SK-N-SH treated with all-trans-retinoic acid at 6 μM for 48 hours (cell line): Measurements from ENCODE around the gene DGKI.
"Not testable (repeated sequence)": the region's sequence is repeated elsewhere in the genome, so short reads cannot be mapped to it uniquely, and the experiment has no call there.

Experiments used
- ATAC-seq: fragments of 200-7000 bp; cut with Tn5 transposase; 3 replicates; pipeline ENCODE4 v1.9.1; 2020; ENCODE audit warnings: mild to moderate bottlenecking, moderate library complexity
- ARNTL ChIP-seq: fragments of 450-650 bp; formaldehyde crosslinking; IDR thresholded peaks from 2 replicates; pipeline ENCODE4 v1.5.0; 2020; ENCODE audit warnings: low read depth, mild to moderate bottlenecking, moderate library complexity, borderline replicate concordance
- BACH2 ChIP-seq: fragments of 250-450 bp; sonication (Bioruptor Pico); IDR thresholded peaks from 2 replicates; pipeline ENCODE4 v1.9.0; 2021; ENCODE audit warnings: mild to moderate bottlenecking, borderline replicate concordance
- CREB5 ChIP-seq: fragments of 250-450 bp; sonication (Bioruptor Pico); IDR thresholded peaks from 2 replicates; pipeline ENCODE4 v1.5.1; 2020; ENCODE audit warnings: low read depth, mild to moderate bottlenecking, moderate library complexity
- CSDC2 ChIP-seq: fragments of 250-450 bp; sonication (Bioruptor Pico); IDR thresholded peaks from 2 replicates; pipeline ENCODE4 v1.5.0; 2020; ENCODE audit warnings: mild to moderate bottlenecking, moderate library complexity
- CSRNP3 ChIP-seq: fragments of 250-450 bp; sonication (Bioruptor Pico); IDR thresholded peaks from 2 replicates; pipeline ENCODE4 v1.5.1; 2021; ENCODE audit warnings: mild to moderate bottlenecking, moderate library complexity
- ESRRG ChIP-seq: fragments of 250-450 bp; sonication (Bioruptor Pico); IDR thresholded peaks from 2 replicates; pipeline ENCODE4 v1.6.1; 2021; ENCODE audit warnings: mild to moderate bottlenecking
- GLIS3 ChIP-seq: fragments of 250-450 bp; sonication (Bioruptor Pico); IDR thresholded peaks from 2 replicates; pipeline ENCODE4 v1.5.0; 2020; ENCODE audit warnings: mild to moderate bottlenecking, moderate library complexity
- ISL1 ChIP-seq: fragments of 250-450 bp; sonication (Bioruptor Pico); IDR thresholded peaks from 2 replicates; pipeline ENCODE4 v2.1.2; 2022; ENCODE audit warnings: mild to moderate bottlenecking, moderate library complexity
- OSR1 ChIP-seq: fragments of 250-450 bp; sonication (Bioruptor Pico); IDR thresholded peaks from 2 replicates; pipeline ENCODE4 v1.8.0; 2022; ENCODE audit warnings: moderate library complexity, mild to moderate bottlenecking, inconsistent platforms
- PATZ1 ChIP-seq: fragments of 250-450 bp; sonication (Bioruptor Pico); IDR thresholded peaks from 2 replicates; pipeline ENCODE4 v1.8.0; 2020; ENCODE audit warnings: mild to moderate bottlenecking, moderate library complexity, borderline replicate concordance
- POU6F1 ChIP-seq: fragments of 250-450 bp; sonication (Bioruptor Pico); IDR thresholded peaks from 2 replicates; pipeline ENCODE4 v1.8.0; 2021; ENCODE audit warnings: low read depth, mild to moderate bottlenecking, moderate library complexity, borderline replicate concordance
- PPARA ChIP-seq: fragments of 250-450 bp; sonication (Bioruptor Pico); IDR thresholded peaks from 2 replicates; pipeline ENCODE4 v1.5.0; 2020; ENCODE audit warnings: mild to moderate bottlenecking, borderline replicate concordance
- RARB ChIP-seq: fragments of 250-450 bp; sonication (Bioruptor Pico); IDR thresholded peaks from 2 replicates; pipeline ENCODE4 v1.8.0; 2021; ENCODE audit warnings: mild to moderate bottlenecking, moderate library complexity
- SNAI2 ChIP-seq: fragments of 250-450 bp; sonication (Bioruptor Pico); IDR thresholded peaks from 2 replicates; pipeline ENCODE4 v1.5.0; 2020; ENCODE audit warnings: mild to moderate bottlenecking, moderate library complexity
- TCF4 ChIP-seq: fragments of 250-450 bp; sonication (Bioruptor Pico); IDR thresholded peaks from 2 replicates; pipeline ENCODE4 v1.8.0; 2021; ENCODE audit warnings: mild to moderate bottlenecking, moderate library complexity, borderline replicate concordance
- TOX ChIP-seq: fragments of 250-450 bp; sonication (Bioruptor Pico); IDR thresholded peaks from 2 replicates; pipeline ENCODE4 v1.8.0; 2021; ENCODE audit warnings: mild to moderate bottlenecking, moderate library complexity, borderline replicate concordance
- TSHZ2 ChIP-seq: fragments of 250-450 bp; sonication (Bioruptor Pico); IDR thresholded peaks from 2 replicates; pipeline ENCODE4 v1.5.0; 2020; ENCODE audit warnings: mild to moderate bottlenecking, moderate library complexity
- ZC3H10 ChIP-seq: fragments of 250-450 bp; sonication (Bioruptor Pico); IDR thresholded peaks from 2 replicates; pipeline ENCODE4 v1.5.1; 2021; ENCODE audit warnings: mild to moderate bottlenecking, moderate library complexity
- ZFP3 ChIP-seq: fragments of 250-450 bp; sonication (Bioruptor Pico); IDR thresholded peaks from 2 replicates; pipeline ENCODE4 v1.5.0; 2020; ENCODE audit warnings: mild to moderate bottlenecking, moderate library complexity
- ZFP30 ChIP-seq: fragments of 450-650 bp; formaldehyde crosslinking; IDR thresholded peaks from 2 replicates; pipeline ENCODE4 v1.5.0; 2022; ENCODE audit warnings: mild to moderate bottlenecking, moderate library complexity
- ZNF565 ChIP-seq: fragments of 450-650 bp; formaldehyde crosslinking; conservative IDR thresholded peaks from 2 replicates; pipeline ENCODE4 v1.5.0; 2020; ENCODE audit warnings: low read depth, mild to moderate bottlenecking, moderate library complexity
- ZNF70 ChIP-seq: fragments of 450-650 bp; formaldehyde crosslinking; IDR thresholded peaks from 2 replicates; pipeline ENCODE4 v1.5.0; 2020; ENCODE audit warnings: mild to moderate bottlenecking, moderate library complexity
- ZNF8 ChIP-seq: fragments of 450-650 bp; formaldehyde crosslinking; IDR thresholded peaks from 2 replicates; pipeline ENCODE4 v1.5.0; 2020; ENCODE audit warnings: mild to moderate bottlenecking, moderate library complexity

DGKI gene

GRCh38 chr7:137449016-137449415 is 397.8 kb downstream of the DGKI start:
- TF ChIP-seq ZFP3 (CRISPR knock-in tag) (no peak), ARNTL (CRISPR knock-in tag) (no peak), CSRNP3 (CRISPR knock-in tag) (no peak), TCF4 (CRISPR knock-in tag) (no peak), GLIS3 (CRISPR knock-in tag) (no peak), ESRRG (no peak), BACH2 (no peak), TOX (CRISPR knock-in tag) (no peak), ZNF8 (CRISPR knock-in tag) (no peak), TSHZ2 (CRISPR knock-in tag) (no peak), ISL1 (no peak)
- ATAC-seq, result no peak

GRCh38 chr7:137448572-137448971 is 398.2 kb downstream of the DGKI start:
- ATAC-seq, result not testable (repeated sequence)

- TF ChIP-seq TOX (CRISPR knock-in tag), result no peak
- no peak for TF ChIP-seq RARB (CRISPR knock-in tag)
- TF ChIP-seq ZFP30, result no peak
- TF ChIP-seq CREB5 (CRISPR knock-in tag), result no peak; the same call in 1 of the 2 replicates
- no peak for TF ChIP-seq BACH2
- TF ChIP-seq PATZ1 (CRISPR knock-in tag), result no peak
- TF ChIP-seq SNAI2 (CRISPR knock-in tag), result peak; percentile 69; the same call in 1 of the 2 replicates
- TF ChIP-seq ZNF565 (CRISPR knock-in tag), result no peak
- no peak for TF ChIP-seq ARNTL (CRISPR knock-in tag)
- TF ChIP-seq ZC3H10 (CRISPR knock-in tag), result no peak
- TF ChIP-seq CSRNP3 (CRISPR knock-in tag), result no peak
- TF ChIP-seq ZNF70 (CRISPR knock-in tag), result no peak
- TF ChIP-seq POU6F1 (CRISPR knock-in tag), result no peak
- peak; percentile 38; the same call in 1 of the 2 replicates for TF ChIP-seq TCF4 (CRISPR knock-in tag)
- TF ChIP-seq ESRRG, result no peak
- TF ChIP-seq CSDC2 (CRISPR knock-in tag), result no peak
- no peak for TF ChIP-seq ZNF8 (CRISPR knock-in tag)
- TF ChIP-seq ISL1, result peak; percentile 75
- no peak for TF ChIP-seq PPARA (CRISPR knock-in tag)
- no peak for TF ChIP-seq TSHZ2 (CRISPR knock-in tag)
- no peak for TF ChIP-seq GLIS3 (CRISPR knock-in tag)
- TF ChIP-seq ZFP3 (CRISPR knock-in tag), result no peak
- no peak for TF ChIP-seq OSR1 (CRISPR knock-in tag)
- TF ChIP-seq, all 23 proteins: peak for 3
- ATAC-seq, result no peak
Observed at GRCh38 chr7:137446025-137446424, 400.7 kb downstream of the DGKI start.
